Measurements from ENCODE around the gene VCL.

VCL gene

DNA sequence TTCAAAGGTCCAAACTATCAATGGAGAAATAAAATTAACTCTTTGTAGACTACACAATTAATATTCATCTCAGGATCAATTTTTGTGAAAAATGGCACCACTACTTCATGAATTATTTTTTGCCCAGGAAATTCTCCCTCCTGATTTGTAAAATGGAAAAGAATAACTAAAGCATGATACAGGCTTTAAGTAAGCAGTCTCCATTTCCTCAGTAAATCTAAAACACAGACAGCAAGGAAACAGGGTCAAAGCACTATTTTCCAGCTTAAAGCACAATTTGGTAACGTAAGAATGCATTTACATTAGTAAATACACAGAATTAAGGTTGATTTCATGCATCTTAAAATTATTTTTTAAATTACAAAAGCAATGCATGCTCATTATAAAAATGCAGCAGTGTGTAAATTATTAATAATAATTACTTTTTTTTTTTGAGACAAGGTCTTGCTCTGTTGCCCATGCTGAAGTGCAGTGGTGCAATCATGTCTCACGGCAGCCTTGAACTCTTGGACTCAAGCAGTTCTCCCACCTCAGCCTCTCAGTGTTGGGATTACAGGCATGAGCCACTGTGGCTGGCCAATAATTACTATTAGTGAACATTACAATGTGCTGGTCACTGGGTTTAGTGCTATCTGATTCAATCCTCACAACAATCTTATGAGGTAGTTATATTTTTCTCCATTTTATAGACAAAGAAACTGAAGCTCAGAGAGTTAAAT lies 26.1 kb upstream of the VCL start:
- H3K27me3 ChIP-seq (ENCODE audit: control insufficient read depth in 2 of 2, insufficient read depth in 2 of 2, low read length in 2 of 2): no peaks in the 10 kb centered on the region
- H3K4me1 ChIP-seq (ENCODE audit: control insufficient read depth in 2 of 2, insufficient read depth in 2 of 2, low read length in 2 of 2): peaks cover 4 to 10% of the 10 kb centered on the region in 2 donors
- H3K9me3 ChIP-seq (ENCODE audit: control insufficient read depth in 2 of 2, low read length in 2 of 2): no peaks in the 10 kb centered on the region
- H3K4me3 ChIP-seq (ENCODE audit: low read length in 2 of 2): no peak overlapping the region
- H3K36me3 ChIP-seq (ENCODE audit: control insufficient read depth in 2 of 2, insufficient read depth in 2 of 2, low read length in 2 of 2): no peaks in the 10 kb centered on the region
- no peak overlapping the region for H3K27ac ChIP-seq (ENCODE audit: low read depth in 2 of 2, low read length in 2 of 2)
- H3K9ac ChIP-seq (ENCODE audit: low read depth in 1 of 2, low read length in 2 of 2): no peak overlapping the region

DNA sequence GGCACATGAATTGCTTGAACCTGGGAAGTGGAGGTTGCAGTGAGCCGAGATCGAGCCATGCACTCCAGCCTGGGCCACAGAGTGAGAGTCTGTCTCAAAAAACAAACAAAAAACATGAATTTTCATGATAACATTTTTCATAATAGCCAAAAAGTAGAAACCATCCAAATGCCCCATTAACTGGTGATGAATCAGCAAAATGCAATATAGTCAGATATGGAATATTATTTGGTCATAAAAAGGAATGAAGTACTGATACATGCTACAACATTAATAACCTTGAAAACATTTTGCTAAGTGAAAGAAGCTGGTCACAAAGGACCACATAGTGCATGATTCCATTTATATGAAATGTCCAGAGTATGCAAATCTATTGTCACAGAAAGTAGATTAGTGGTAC lies 24.5 kb upstream of the VCL start:
- H3K9ac ChIP-seq (ENCODE audit: low read depth in 1 of 2, low read length in 2 of 2): no peak overlapping the region
- no peaks in the 10 kb centered on the region for H3K36me3 ChIP-seq (ENCODE audit: control insufficient read depth in 2 of 2, insufficient read depth in 2 of 2, low read length in 2 of 2)
- no peak overlapping the region for H3K4me3 ChIP-seq (ENCODE audit: low read length in 2 of 2)
- no peak overlapping the region for H3K27ac ChIP-seq (ENCODE audit: low read depth in 2 of 2, low read length in 2 of 2)
- no peaks in the 10 kb centered on the region for H3K9me3 ChIP-seq (ENCODE audit: control insufficient read depth in 2 of 2, low read length in 2 of 2)
- peaks cover 2 to 3% of the 10 kb centered on the region in 2 donors for H3K4me1 ChIP-seq (ENCODE audit: control insufficient read depth in 2 of 2, insufficient read depth in 2 of 2, low read length in 2 of 2)
- H3K27me3 ChIP-seq (ENCODE audit: control insufficient read depth in 2 of 2, insufficient read depth in 2 of 2, low read length in 2 of 2): no peaks in the 10 kb centered on the region

DNA sequence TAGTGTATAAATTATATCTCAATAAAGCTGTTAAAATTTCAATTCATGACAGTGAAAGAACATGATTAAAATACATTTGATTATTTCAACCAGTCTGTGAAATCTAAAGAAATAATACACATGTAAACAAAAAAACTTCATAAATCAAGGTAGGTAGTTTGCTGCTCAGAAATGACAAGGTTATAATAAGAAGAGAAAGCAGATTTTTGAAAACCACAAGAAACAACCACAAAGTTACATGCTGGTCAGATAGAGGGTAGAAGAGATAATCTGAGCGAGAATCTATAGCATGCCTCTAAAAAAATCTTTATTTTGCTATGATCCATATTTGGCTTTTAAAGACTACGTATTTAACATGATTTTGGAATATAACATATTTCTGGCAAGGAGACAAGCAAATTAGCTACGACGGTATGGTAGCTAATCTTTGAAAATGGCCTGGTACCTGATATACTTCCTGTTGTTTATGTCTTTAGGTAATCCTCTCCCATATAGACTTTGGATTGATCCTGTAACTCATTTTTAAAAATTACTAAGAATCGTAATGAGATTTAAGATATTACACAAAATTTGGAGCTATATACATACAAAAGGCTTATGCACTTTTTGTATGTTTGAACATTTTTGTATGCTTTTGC lies 23.5 kb upstream of the VCL start:
- no peaks in the 10 kb centered on the region for H3K4me1 ChIP-seq (ENCODE audit: control insufficient read depth in 2 of 2, insufficient read depth in 2 of 2, low read length in 2 of 2)
- no peak overlapping the region for H3K9ac ChIP-seq (ENCODE audit: low read depth in 1 of 2, low read length in 2 of 2)
- H3K27ac ChIP-seq (ENCODE audit: low read depth in 2 of 2, low read length in 2 of 2): no peak overlapping the region
- no peak overlapping the region for H3K4me3 ChIP-seq (ENCODE audit: low read length in 2 of 2)
- no peaks in the 10 kb centered on the region for H3K36me3 ChIP-seq (ENCODE audit: control insufficient read depth in 2 of 2, insufficient read depth in 2 of 2, low read length in 2 of 2)
- H3K27me3 ChIP-seq (ENCODE audit: control insufficient read depth in 2 of 2, insufficient read depth in 2 of 2, low read length in 2 of 2): no peaks in the 10 kb centered on the region
- no peaks in the 10 kb centered on the region for H3K9me3 ChIP-seq (ENCODE audit: control insufficient read depth in 2 of 2, low read length in 2 of 2)

DNA sequence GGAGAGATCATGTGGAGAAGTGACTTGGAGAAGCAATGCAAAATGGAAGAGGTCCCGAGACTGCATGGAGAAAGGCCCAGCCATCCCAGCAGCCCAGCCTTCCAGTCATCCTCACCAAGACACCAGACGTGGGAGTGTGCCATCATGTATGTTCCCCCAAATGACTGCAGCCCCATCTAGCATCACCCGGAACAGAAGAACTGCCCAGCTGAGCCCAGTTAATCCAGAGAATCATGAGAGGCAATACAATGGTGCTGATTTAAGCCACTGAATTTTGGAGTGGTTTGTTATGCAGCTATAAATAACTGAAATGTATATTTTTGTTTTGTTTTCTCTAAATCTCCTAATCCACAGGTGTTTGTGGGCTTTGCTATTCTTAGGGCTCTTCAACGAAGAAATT lies 22.5 kb upstream of the VCL start:
- Histone ChIP-seq H3K27me3 (ENCODE audit: control insufficient read depth in 2 of 2, insufficient read depth in 2 of 2, low read length in 2 of 2) (no peaks in the 10 kb centered on the region), H3K4me1 (ENCODE audit: control insufficient read depth in 2 of 2, insufficient read depth in 2 of 2, low read length in 2 of 2) (no peaks in the 10 kb centered on the region), H3K9ac (ENCODE audit: low read depth in 1 of 2, low read length in 2 of 2) (no peak overlapping the region), H3K9me3 (ENCODE audit: control insufficient read depth in 2 of 2, low read length in 2 of 2) (no peaks in the 10 kb centered on the region), H3K27ac (ENCODE audit: low read depth in 2 of 2, low read length in 2 of 2) (no peak overlapping the region), H3K36me3 (ENCODE audit: control insufficient read depth in 2 of 2, insufficient read depth in 2 of 2, low read length in 2 of 2) (no peaks in the 10 kb centered on the region), H3K4me3 (ENCODE audit: low read length in 2 of 2) (no peak overlapping the region)

DNA sequence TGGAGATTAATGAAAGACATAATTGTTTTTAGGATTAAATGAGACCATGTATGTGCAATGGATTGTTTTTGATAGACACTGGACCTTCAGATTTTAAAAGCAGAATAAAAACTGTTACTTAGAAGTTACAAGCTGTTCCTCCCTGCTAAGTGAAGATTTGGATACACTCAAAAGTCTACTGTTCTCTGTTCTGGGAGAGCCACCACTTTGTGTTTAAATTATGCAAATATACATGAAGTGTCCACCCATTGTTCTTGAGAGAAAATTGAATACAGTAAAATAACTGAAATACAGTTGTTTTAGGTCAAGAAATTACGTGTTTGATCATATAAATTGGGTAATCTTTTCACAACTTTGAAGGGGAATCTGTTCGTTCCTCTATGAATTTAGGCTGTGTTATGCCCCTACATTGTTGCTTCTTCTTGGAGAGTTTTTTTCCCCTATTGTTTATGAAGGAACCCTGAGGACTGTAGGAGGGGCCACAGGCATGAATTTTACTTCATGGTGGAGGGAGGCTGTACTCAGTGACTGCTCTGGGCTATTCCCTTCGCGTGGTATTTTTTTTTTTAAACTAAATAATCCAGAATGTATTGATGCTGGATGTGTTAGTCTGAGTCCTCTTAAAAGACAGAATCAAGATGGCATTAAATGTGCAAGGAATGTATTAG lies 18.6 kb upstream of the VCL start:
- no peak overlapping the region for H3K4me3 ChIP-seq (ENCODE audit: low read length in 2 of 2)
- H3K27me3 ChIP-seq (ENCODE audit: control insufficient read depth in 2 of 2, insufficient read depth in 2 of 2, low read length in 2 of 2): no peaks in the 10 kb centered on the region
- no peaks in the 10 kb centered on the region for H3K36me3 ChIP-seq (ENCODE audit: control insufficient read depth in 2 of 2, insufficient read depth in 2 of 2, low read length in 2 of 2)
- no peaks in the 10 kb centered on the region for H3K4me1 ChIP-seq (ENCODE audit: control insufficient read depth in 2 of 2, insufficient read depth in 2 of 2, low read length in 2 of 2)
- H3K9ac ChIP-seq (ENCODE audit: low read depth in 1 of 2, low read length in 2 of 2): no peak overlapping the region
- no peaks in the 10 kb centered on the region for H3K9me3 ChIP-seq (ENCODE audit: control insufficient read depth in 2 of 2, low read length in 2 of 2)
- no peak overlapping the region for H3K27ac ChIP-seq (ENCODE audit: low read depth in 2 of 2, low read length in 2 of 2)

DNA sequence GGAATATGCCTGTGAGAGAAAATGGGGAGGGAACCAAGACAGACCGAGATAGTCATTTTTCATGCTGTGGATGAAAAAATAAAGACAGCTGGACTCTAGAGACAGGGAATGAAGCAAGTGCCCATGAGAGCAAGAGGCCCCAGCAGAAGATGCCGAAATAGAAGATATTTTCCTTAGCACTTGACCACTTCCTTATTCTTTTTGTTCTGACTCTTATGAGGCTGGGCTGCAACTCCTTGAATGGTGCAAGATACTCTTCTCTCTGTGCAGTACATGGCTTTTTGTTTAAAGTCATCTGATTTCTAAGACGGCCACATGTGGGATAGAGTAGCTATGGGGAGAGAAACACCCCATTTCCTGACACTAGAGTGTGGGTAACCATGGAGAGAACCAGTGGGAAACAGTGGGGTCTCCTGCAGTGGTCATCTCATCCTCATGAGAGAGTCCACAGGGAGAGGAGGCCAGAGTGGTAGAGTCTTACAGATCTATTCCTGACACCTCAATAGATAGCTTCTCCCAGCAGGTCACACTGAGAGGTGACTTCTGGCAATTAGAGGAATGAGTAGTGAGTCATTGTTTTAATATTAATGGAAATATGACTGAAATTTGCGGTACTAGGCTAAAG lies 18.0 kb upstream of the VCL start:
- peak overlapping the region in 1 of 2 donors; percentile 12 for H3K27ac ChIP-seq (ENCODE audit: low read depth in 2 of 2, low read length in 2 of 2)
- no peaks in the 10 kb centered on the region for H3K9me3 ChIP-seq (ENCODE audit: control insufficient read depth in 2 of 2, low read length in 2 of 2)
- H3K4me1 ChIP-seq (ENCODE audit: control insufficient read depth in 2 of 2, insufficient read depth in 2 of 2, low read length in 2 of 2): no peaks in the 10 kb centered on the region
- no peaks in the 10 kb centered on the region for H3K36me3 ChIP-seq (ENCODE audit: control insufficient read depth in 2 of 2, insufficient read depth in 2 of 2, low read length in 2 of 2)
- no peak overlapping the region for H3K9ac ChIP-seq (ENCODE audit: low read depth in 1 of 2, low read length in 2 of 2)
- H3K27me3 ChIP-seq (ENCODE audit: control insufficient read depth in 2 of 2, insufficient read depth in 2 of 2, low read length in 2 of 2): no peaks in the 10 kb centered on the region
- H3K4me3 ChIP-seq (ENCODE audit: low read length in 2 of 2): no peak overlapping the region

DNA sequence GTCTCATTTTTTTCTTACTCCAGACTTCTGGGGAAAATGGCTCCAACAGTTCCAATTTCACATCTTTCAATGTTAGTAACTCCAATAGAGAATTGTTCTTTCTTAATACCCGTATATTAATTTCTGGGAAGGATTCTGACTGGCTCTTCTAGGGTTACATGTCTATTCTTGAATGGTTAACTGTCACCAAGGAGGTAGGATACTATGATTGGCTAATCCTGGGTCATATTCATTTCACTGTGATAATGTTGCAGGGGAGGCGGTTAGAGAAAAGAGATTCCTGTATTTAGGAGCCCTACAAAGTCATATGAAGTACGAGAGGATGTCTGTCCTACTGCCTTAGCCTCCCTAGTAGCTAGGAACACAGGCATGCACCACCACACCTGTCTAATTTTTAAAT lies 16.1 kb upstream of the VCL start:
- H3K27me3 ChIP-seq (ENCODE audit: control insufficient read depth in 2 of 2, insufficient read depth in 2 of 2, low read length in 2 of 2): no peaks in the 10 kb centered on the region
- H3K9ac ChIP-seq (ENCODE audit: low read depth in 1 of 2, low read length in 2 of 2): no peak overlapping the region
- H3K4me3 ChIP-seq (ENCODE audit: low read length in 2 of 2): no peak overlapping the region
- H3K36me3 ChIP-seq (ENCODE audit: control insufficient read depth in 2 of 2, insufficient read depth in 2 of 2, low read length in 2 of 2): no peaks in the 10 kb centered on the region
- no peaks in the 10 kb centered on the region for H3K9me3 ChIP-seq (ENCODE audit: control insufficient read depth in 2 of 2, low read length in 2 of 2)
- no peak overlapping the region for H3K27ac ChIP-seq (ENCODE audit: low read depth in 2 of 2, low read length in 2 of 2)
- no peaks in the 10 kb centered on the region for H3K4me1 ChIP-seq (ENCODE audit: control insufficient read depth in 2 of 2, insufficient read depth in 2 of 2, low read length in 2 of 2)

DNA sequence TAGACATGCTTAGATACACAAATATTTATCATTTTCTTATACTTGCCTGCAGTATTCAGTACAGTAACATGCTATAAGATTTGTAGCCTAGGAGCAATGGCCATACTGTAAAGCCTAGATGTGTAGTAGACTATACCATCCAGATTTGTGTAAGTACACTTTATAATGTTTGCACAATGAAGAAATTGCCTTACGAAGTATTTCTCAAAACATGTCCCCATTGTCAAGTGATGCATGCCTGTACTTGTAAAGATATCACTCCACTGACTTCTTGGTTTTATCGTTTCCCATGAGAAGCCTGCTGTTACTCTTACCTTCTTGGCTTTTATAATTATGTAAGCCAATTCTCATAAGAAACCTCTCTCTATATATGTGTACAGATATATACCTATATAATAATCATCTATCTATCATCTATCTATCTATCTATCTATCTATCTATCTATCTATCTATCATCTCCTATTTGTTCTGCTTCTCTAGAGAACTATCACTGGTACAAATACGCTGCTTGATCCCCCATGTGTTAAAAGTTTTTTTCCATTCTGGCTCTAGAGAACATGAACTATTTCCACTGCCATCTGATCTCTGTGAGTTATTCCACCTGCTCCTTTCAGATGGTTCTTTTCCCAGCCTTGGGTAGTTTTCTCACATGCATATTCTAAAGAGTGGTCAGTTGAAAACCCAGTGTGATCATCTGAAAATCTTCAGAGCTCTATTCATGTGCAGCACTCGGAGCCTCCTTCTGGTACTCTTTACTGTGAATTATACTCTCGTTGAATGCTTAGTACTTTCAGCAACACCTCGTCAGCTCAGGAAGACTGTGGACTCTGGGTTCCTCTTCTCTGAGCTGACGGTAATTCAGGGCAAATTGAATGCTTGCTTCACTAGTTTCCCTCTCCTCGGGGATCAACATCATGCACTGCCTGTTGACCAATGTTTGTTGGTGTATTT lies 14.5 kb upstream of the VCL start:
- no peaks in the 10 kb centered on the region for H3K27me3 ChIP-seq (ENCODE audit: control insufficient read depth in 2 of 2, insufficient read depth in 2 of 2, low read length in 2 of 2)
- no peak overlapping the region for H3K4me3 ChIP-seq (ENCODE audit: low read length in 2 of 2)
- H3K9ac ChIP-seq (ENCODE audit: low read depth in 1 of 2, low read length in 2 of 2): no peak overlapping the region
- no peaks in the 10 kb centered on the region for H3K4me1 ChIP-seq (ENCODE audit: control insufficient read depth in 2 of 2, insufficient read depth in 2 of 2, low read length in 2 of 2)
- H3K9me3 ChIP-seq (ENCODE audit: control insufficient read depth in 2 of 2, low read length in 2 of 2): no peaks in the 10 kb centered on the region
- no peak overlapping the region for H3K27ac ChIP-seq (ENCODE audit: low read depth in 2 of 2, low read length in 2 of 2)
- H3K36me3 ChIP-seq (ENCODE audit: control insufficient read depth in 2 of 2, insufficient read depth in 2 of 2, low read length in 2 of 2): no peaks in the 10 kb centered on the region

DNA sequence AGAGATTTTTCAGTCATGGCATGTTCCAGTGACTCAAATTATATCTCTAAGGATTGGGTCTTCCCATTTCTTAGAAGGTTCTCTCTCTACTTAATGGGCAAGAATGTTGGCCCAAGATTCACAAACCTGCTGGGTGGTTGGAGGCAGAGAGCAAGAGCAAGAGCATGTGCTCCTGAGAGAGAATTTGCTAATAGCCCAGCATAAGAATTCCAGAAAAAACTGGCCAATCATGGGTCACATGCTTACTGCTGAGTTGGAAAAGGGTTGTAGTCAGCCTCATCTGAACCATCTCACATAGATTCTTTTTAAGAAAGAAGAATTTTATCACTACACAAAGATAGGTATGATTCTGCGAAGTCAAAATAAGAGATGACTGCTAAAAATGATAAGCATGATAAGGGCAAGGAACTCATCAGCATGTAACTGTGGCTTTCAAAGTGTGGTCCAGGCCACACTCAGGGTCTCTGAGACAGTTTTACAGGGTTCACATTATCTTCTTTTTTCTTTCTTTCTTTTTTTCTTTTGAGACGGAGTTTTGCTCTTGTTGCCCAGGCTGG lies 8.2 kb upstream of the VCL start:
- H3K9me3 ChIP-seq (ENCODE audit: control insufficient read depth in 2 of 2, low read length in 2 of 2): no peaks in the 10 kb centered on the region
- H3K4me1 ChIP-seq (ENCODE audit: control insufficient read depth in 2 of 2, insufficient read depth in 2 of 2, low read length in 2 of 2): no peaks in the 10 kb centered on the region
- H3K4me3 ChIP-seq (ENCODE audit: low read length in 2 of 2): no peak overlapping the region
- no peak overlapping the region for H3K27ac ChIP-seq (ENCODE audit: low read depth in 2 of 2, low read length in 2 of 2)
- no peaks in the 10 kb centered on the region for H3K36me3 ChIP-seq (ENCODE audit: control insufficient read depth in 2 of 2, insufficient read depth in 2 of 2, low read length in 2 of 2)
- H3K9ac ChIP-seq (ENCODE audit: low read depth in 1 of 2, low read length in 2 of 2): no peak overlapping the region
- H3K27me3 ChIP-seq (ENCODE audit: control insufficient read depth in 2 of 2, insufficient read depth in 2 of 2, low read length in 2 of 2): no peaks in the 10 kb centered on the region
